SK-N-SH (cell line): ENCODE results near the gene NT5M. TPM values are rescaled to one million over a fixed set of nuclear protein-coding genes. Genes with fewer than 3 reads are reported as not detected.

ENCODE experiments used
- CTCF ChIA-PET: fragments of 300-600, 350-600 bp; formaldehyde crosslinking; extraction: SDS; loops from one replicate; lab custom pipeline; 2021; lab: Yijun Ruan, JAX
- POLR2A ChIA-PET: fragments of 350-600 bp; sonication (Branson Sonifier 250); formaldehyde crosslinking; extraction: SDS; loops from one replicate; lab custom pipeline; 2020; ENCODE audit warnings: antibody characterized with exemption, inconsistent platforms; lab: Yijun Ruan, JAX
- DNase-seq: peaks from one replicate; pipeline ENCODE4 v3.0.0; 2012
- H2AFZ ChIP-seq: fragments of 200-600 bp; sonication (generic); 2 replicates; pipeline ENCODE4 v1.8.1; 2016; ENCODE audit warnings: antibody characterized with exemption, mild to moderate bottlenecking, low read depth
- H3F3A ChIP-seq: fragments of 200-600 bp; sonication (generic); replicated peaks from 2 replicates; pipeline ENCODE3; 2016; ENCODE audit warnings: antibody characterized with exemption, mild to moderate bottlenecking; ENCODE audit not compliant: insufficient read depth
- H3K27ac ChIP-seq, 2 experiments: fragments of 200-500 bp in 1 of 2; fragments of 200-600 bp in 1 of 2; sonication (Bioruptor generic) in 1 of 2; sonication (generic), shearing (Covaris generic) in 1 of 2; 2 replicates each; pipeline versions ENCODE4 v1.5.1 to v1.6.1; 2014 to 2016; ENCODE audit warnings: low read depth in 2 of 2, inconsistent platforms in 1 of 2, low read length in 1 of 2, mild to moderate bottlenecking in 1 of 2, mixed read lengths in 1 of 2
- H3K27me3 ChIP-seq: fragments of 200-600 bp; sonication (generic), shearing (Covaris generic); 2 replicates; pipeline ENCODE4 v1.6.1; 2016; ENCODE audit warnings: mixed run types; ENCODE audit not compliant: insufficient read depth
- H3K36me3 ChIP-seq, 2 experiments: fragments of 200-500 bp in 1 of 2; fragments of 200-600 bp in 1 of 2; sonication (Bioruptor generic) in 1 of 2; sonication (generic) in 1 of 2; replicated peaks in 1 of 2; 2 replicates each; pipeline versions ENCODE3 to v1.5.1; 2014 to 2016; ENCODE audit warnings: low read length in 1 of 2, mild to moderate bottlenecking in 1 of 2; ENCODE audit not compliant: insufficient read depth in 2 of 2, control insufficient read depth in 1 of 2
- H3K4me1 ChIP-seq, 2 experiments: fragments of 200-500 bp in 1 of 2; fragments of 200-600 bp in 1 of 2; sonication (Bioruptor generic) in 1 of 2; sonication (generic), shearing (Covaris generic) in 1 of 2; 2 replicates each; pipeline versions ENCODE4 v1.5.1 to v1.6.1; 2014 to 2016; ENCODE audit warnings: low read depth in 1 of 2, low read length in 1 of 2, mixed run types in 1 of 2; ENCODE audit not compliant: insufficient read depth in 2 of 2, control insufficient read depth in 1 of 2
- H3K4me2 ChIP-seq: fragments of 200-600 bp; sonication (generic), shearing (Covaris generic); 2 replicates; pipeline ENCODE4 v1.6.1; 2017; ENCODE audit warnings: mixed run types
- H3K4me3 ChIP-seq, 2 experiments: fragments of 200-500 bp in 1 of 2; fragments of 200-600 bp in 1 of 2; sonication (Bioruptor generic) in 1 of 2; sonication (generic), shearing (Covaris generic) in 1 of 2; 2 replicates each; pipeline versions ENCODE4 v1.5.1 to v1.8.1; 2014 to 2016; ENCODE audit warnings: low read depth in 2 of 2, inconsistent platforms in 1 of 2, low read length in 1 of 2, mild to moderate bottlenecking in 1 of 2, mixed read lengths in 1 of 2, moderate library complexity in 1 of 2
- H3K79me2 ChIP-seq: fragments of 200-600 bp; sonication (generic); 2 replicates; pipeline ENCODE4 v1.8.1; 2017; ENCODE audit warnings: mild to moderate bottlenecking; ENCODE audit not compliant: insufficient read depth
- H3K9ac ChIP-seq: fragments of 200-600 bp; sonication (generic); 2 replicates; pipeline ENCODE4 v1.6.1; 2017; ENCODE audit warnings: mixed run types
- H3K9me2 ChIP-seq: fragments of 200-600 bp; sonication (generic); 2 replicates; pipeline ENCODE4 v1.6.1; 2017; ENCODE audit warnings: mixed run types
- H3K9me3 ChIP-seq: fragments of 200-600 bp; sonication (generic); 2 replicates; pipeline ENCODE4 v1.6.1; 2017; ENCODE audit warnings: mixed run types, mild to moderate bottlenecking, moderate library complexity
- H4K20me1 ChIP-seq: fragments of 200-600 bp; sonication (generic); 2 replicates; pipeline ENCODE4 v1.6.1; 2017; ENCODE audit warnings: mild to moderate bottlenecking, mixed run types; ENCODE audit not compliant: insufficient read depth
- CHD2 ChIP-seq: fragments of 150-350 bp; IDR thresholded peaks from 2 replicates; pipeline ENCODE4 v1.6.1; 2018; ENCODE audit warnings: low read length; ENCODE audit not compliant: partially characterized antibody
- EP300 ChIP-seq, 2 experiments: IDR thresholded peaks; 2 replicates each; pipeline versions ENCODE4 v1.4.0 to v1.6.1; 2012; ENCODE audit warnings: borderline replicate concordance in 1 of 2, low read depth in 1 of 2, low read length in 1 of 2
- EZH2phosphoT487 ChIP-seq: fragments of 200-600 bp; sonication (generic); IDR thresholded peaks from 2 replicates; pipeline ENCODE4 v1.6.1; 2017; ENCODE audit warnings: low read depth, mixed run types, mild to moderate bottlenecking, antibody characterized with exemption, moderate library complexity, borderline replicate concordance
- FOSL2 ChIP-seq: IDR thresholded peaks from 2 replicates; pipeline ENCODE4 v1.4.0; 2012; ENCODE audit warnings: low read depth, mild to moderate bottlenecking, moderate library complexity, borderline replicate concordance
- GABPA ChIP-seq: IDR thresholded peaks from 2 replicates; pipeline ENCODE4 v1.4.0; 2012; ENCODE audit warnings: low read depth, mild to moderate bottlenecking
- GATA2 ChIP-seq: sonication (generic); formaldehyde crosslinking; IDR thresholded peaks from 2 replicates; pipeline ENCODE4 v1.5.0; 2020; ENCODE audit warnings: mild to moderate bottlenecking, missing genetic modification reagents
- MXI1 ChIP-seq: IDR thresholded peaks from 2 replicates; pipeline ENCODE4 v1.6.1; 2012; ENCODE audit warnings: mild to moderate bottlenecking, low read depth, low read length, improper control_type of control experiment
- POLR2AphosphoS5 ChIP-seq: IDR thresholded peaks from 2 replicates; pipeline ENCODE4 v1.6.1; 2012; ENCODE audit warnings: low read depth, low read length
- RFX5 ChIP-seq: IDR thresholded peaks from 2 replicates; pipeline ENCODE4 v1.6.1; 2012; ENCODE audit warnings: mild to moderate bottlenecking, improper control_type of control experiment, low read length
- RXRA ChIP-seq: IDR thresholded peaks from 2 replicates; pipeline ENCODE4 v1.4.0; 2012; ENCODE audit warnings: low read depth, mild to moderate bottlenecking, borderline replicate concordance
- SIN3A ChIP-seq: IDR thresholded peaks from 2 replicates; pipeline ENCODE4 v1.6.1; 2012; ENCODE audit warnings: low read depth, mild to moderate bottlenecking, low read length, moderate library complexity, borderline replicate concordance
- SMC3 ChIP-seq: IDR thresholded peaks from 2 replicates; pipeline ENCODE4 v1.6.1; 2012; ENCODE audit warnings: low read depth, low read length, improper control_type of control experiment
- TEAD4 ChIP-seq: IDR thresholded peaks from 2 replicates; pipeline ENCODE4 v1.4.0; 2012; ENCODE audit warnings: mild to moderate bottlenecking, borderline replicate concordance; ENCODE audit not compliant: insufficient read depth
- YY1 ChIP-seq: IDR thresholded peaks from 2 replicates; pipeline ENCODE4 v1.4.0; 2012; ENCODE audit warnings: low read depth, mild to moderate bottlenecking
- WGBS: methylation state at CpG from one replicate; pipeline ENCODE4 v1.1.6; 2017; ENCODE audit warnings: low lambda C conversion rate; 5-methylcytosine and 5-hydroxymethylcytosine counted together
- polyA plus RNA-seq, 3 experiments: library from polyadenylated mRNA; depleted of rRNA; stranded (reverse); fragments of >200 nt; gene quantifications; 2 replicates each; pipeline ENCODE4 v1.2.3, GENCODE V29; 2012
- TF ChIP-seq, protein P1 (sequence below): IDR thresholded peaks from 2 replicates; pipeline ENCODE4 v1.6.1; 2012; ENCODE audit warnings: mild to moderate bottlenecking, low read depth, low read length, moderate library complexity
- TF ChIP-seq, protein P2 (sequence below): fragments of 200-600 bp; sonication (generic); IDR thresholded peaks from 2 replicates; pipeline ENCODE4 v1.6.1; 2017; ENCODE audit warnings: antibody characterized with exemption, mild to moderate bottlenecking, moderate library complexity
- TF ChIP-seq, protein P3 (sequence below): fragments of 150-350 bp; IDR thresholded peaks from 2 replicates; pipeline ENCODE4 v1.6.1; 2016; ENCODE audit warnings: mild to moderate bottlenecking, low read depth, low read length
- TF ChIP-seq, protein P4 (sequence below): IDR thresholded peaks from 2 replicates; pipeline ENCODE4; 2012

The NT5M gene
- polyA plus RNA-seq, 1 of the 3 experiments (the other 2 are of a cell fraction), result 3.9 TPM

DNA sequence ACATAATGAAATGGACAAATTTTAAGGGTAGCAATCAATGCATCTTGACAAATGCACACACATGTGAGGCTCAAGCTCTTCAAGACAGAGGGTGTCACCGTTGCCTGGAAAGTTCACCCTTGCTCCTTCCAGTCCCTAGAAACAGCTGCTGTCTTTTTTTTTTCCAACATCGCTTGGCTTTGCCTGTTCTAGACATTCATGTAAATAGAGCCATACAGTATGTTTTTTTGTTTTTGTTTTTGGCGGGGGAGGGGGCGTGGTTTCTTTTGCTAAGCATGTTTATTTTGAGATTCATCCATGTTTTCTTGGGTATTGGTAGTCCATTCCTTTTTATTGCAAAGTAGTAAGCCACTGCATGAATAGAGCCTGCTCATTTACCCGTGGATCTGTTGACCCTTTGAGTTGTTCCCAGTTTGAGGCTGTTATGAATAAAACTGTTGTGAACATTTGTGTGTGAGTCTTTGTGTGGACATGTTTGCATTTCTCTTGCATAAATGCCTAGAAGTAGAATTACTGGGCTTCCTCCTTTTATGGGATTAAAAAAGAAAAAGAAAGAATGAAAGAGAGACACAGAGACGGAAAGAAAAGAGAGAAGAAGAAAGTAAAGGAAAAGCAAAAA is 78.4 kb downstream of the NT5M start:
- DNase-seq, result no peak
- Histone ChIP-seq H3K9ac (no peak overlapping the region), H4K20me1 (no peaks in the 10 kb centered on the region), H3K27ac (no peak overlapping the region), H2AFZ (no peak overlapping the region), H3K4me2 (no peak overlapping the region), H3K9me3 (no peaks in the 10 kb centered on the region), H3K79me2 (no peaks in the 10 kb centered on the region), H3K4me3 (no peak overlapping the region), H3K9me2 (no peaks in the 10 kb centered on the region), H3F3A (no peaks in the 10 kb centered on the region), H3K4me1 (peaks cover 0 to 34% of the 10 kb centered on the region in 2 experiments; a peak in 1 of 4 replicates), H3K27me3 (peaks cover 11% of the 10 kb centered on the region; the same call in 1 of the 2 replicates), H3K36me3 (no peaks in the 10 kb centered on the region)
- ChIA-PET CTCF (interaction anchor here (1.4 kb wide), 1 partner anchor 26 kb away, joined by 5 read pairs; no protein-coding TSS in a partner anchor), POLR2A (no interaction called here)
- TF ChIP-seq EP300 (IDR thresholded peaks at IDR 0.05; ENCODE audit: borderline replicate concordance in 1 of 2, low read depth in 1 of 2, low read length in 1 of 2), result no peak
- TF ChIP-seq, protein P1, sequence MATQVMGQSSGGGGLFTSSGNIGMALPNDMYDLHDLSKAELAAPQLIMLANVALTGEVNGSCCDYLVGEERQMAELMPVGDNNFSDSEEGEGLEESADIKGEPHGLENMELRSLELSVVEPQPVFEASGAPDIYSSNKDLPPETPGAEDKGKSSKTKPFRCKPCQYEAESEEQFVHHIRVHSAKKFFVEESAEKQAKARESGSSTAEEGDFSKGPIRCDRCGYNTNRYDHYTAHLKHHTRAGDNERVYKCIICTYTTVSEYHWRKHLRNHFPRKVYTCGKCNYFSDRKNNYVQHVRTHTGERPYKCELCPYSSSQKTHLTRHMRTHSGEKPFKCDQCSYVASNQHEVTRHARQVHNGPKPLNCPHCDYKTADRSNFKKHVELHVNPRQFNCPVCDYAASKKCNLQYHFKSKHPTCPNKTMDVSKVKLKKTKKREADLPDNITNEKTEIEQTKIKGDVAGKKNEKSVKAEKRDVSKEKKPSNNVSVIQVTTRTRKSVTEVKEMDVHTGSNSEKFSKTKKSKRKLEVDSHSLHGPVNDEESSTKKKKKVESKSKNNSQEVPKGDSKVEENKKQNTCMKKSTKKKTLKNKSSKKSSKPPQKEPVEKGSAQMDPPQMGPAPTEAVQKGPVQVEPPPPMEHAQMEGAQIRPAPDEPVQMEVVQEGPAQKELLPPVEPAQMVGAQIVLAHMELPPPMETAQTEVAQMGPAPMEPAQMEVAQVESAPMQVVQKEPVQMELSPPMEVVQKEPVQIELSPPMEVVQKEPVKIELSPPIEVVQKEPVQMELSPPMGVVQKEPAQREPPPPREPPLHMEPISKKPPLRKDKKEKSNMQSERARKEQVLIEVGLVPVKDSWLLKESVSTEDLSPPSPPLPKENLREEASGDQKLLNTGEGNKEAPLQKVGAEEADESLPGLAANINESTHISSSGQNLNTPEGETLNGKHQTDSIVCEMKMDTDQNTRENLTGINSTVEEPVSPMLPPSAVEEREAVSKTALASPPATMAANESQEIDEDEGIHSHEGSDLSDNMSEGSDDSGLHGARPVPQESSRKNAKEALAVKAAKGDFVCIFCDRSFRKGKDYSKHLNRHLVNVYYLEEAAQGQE, result no peak
- TF ChIP-seq, protein P2, sequence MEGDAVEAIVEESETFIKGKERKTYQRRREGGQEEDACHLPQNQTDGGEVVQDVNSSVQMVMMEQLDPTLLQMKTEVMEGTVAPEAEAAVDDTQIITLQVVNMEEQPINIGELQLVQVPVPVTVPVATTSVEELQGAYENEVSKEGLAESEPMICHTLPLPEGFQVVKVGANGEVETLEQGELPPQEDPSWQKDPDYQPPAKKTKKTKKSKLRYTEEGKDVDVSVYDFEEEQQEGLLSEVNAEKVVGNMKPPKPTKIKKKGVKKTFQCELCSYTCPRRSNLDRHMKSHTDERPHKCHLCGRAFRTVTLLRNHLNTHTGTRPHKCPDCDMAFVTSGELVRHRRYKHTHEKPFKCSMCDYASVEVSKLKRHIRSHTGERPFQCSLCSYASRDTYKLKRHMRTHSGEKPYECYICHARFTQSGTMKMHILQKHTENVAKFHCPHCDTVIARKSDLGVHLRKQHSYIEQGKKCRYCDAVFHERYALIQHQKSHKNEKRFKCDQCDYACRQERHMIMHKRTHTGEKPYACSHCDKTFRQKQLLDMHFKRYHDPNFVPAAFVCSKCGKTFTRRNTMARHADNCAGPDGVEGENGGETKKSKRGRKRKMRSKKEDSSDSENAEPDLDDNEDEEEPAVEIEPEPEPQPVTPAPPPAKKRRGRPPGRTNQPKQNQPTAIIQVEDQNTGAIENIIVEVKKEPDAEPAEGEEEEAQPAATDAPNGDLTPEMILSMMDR, result no peak
- TF ChIP-seq RXRA, result no peak
- TF ChIP-seq, protein P3, sequence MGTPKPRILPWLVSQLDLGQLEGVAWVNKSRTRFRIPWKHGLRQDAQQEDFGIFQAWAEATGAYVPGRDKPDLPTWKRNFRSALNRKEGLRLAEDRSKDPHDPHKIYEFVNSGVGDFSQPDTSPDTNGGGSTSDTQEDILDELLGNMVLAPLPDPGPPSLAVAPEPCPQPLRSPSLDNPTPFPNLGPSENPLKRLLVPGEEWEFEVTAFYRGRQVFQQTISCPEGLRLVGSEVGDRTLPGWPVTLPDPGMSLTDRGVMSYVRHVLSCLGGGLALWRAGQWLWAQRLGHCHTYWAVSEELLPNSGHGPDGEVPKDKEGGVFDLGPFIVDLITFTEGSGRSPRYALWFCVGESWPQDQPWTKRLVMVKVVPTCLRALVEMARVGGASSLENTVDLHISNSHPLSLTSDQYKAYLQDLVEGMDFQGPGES, result no peak
- TF ChIP-seq SIN3A, result no peak
- TF ChIP-seq TEAD4, result no peak
- no peak for TF ChIP-seq POLR2AphosphoS5
- TF ChIP-seq MXI1, result no peak
- TF ChIP-seq GATA2 (CRISPR knock-in tag), result no peak
- TF ChIP-seq EZH2phosphoT487, result no peak
- no peak for TF ChIP-seq RFX5
- no peak for TF ChIP-seq YY1
- TF ChIP-seq FOSL2, result no peak
- TF ChIP-seq CHD2, result no peak
- no peak for TF ChIP-seq SMC3
- TF ChIP-seq GABPA, result no peak
- TF ChIP-seq, protein P4, sequence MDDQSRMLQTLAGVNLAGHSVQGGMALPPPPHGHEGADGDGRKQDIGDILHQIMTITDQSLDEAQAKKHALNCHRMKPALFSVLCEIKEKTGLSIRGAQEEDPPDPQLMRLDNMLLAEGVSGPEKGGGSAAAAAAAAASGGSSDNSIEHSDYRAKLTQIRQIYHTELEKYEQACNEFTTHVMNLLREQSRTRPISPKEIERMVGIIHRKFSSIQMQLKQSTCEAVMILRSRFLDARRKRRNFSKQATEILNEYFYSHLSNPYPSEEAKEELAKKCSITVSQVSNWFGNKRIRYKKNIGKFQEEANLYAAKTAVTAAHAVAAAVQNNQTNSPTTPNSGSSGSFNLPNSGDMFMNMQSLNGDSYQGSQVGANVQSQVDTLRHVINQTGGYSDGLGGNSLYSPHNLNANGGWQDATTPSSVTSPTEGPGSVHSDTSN, result no peak
- WGBS, result 52% methylated on average over 6 of the region's 6 CpGs
